Measurements from ENCODE around the gene ADSS1.

ADSS1 gene

GRCh38 chr14:104796687-104797081 is 72.7 kb downstream of the ADSS1 start:
- DNase-seq (ENCODE audit: low spot score), result no peak
